ENCODE measurements around the gene RIPPLY3.

Gene RIPPLY3

GRCh38 chr21:36966066-36966820 lies 40.3 kb upstream of the RIPPLY3 start, which contains the start of gene HLCS (continued):
- TF ChIP-seq CTCF (tag by site-specific recombination; IDR thresholded peaks at IDR 0.05) = peak; percentile 75
- TF ChIP-seq SP3 (tag by site-specific recombination; IDR thresholded peaks at IDR 0.05) = peak; percentile 29; the same call in 1 of the 2 replicates
- TF ChIP-seq ZNF596 (tag by site-specific recombination; IDR thresholded peaks at IDR 0.05) = no peak
- TF ChIP-seq ZNF140 (tag by site-specific recombination; IDR thresholded peaks at IDR 0.05) = no peak
- TF ChIP-seq, protein P1, sequence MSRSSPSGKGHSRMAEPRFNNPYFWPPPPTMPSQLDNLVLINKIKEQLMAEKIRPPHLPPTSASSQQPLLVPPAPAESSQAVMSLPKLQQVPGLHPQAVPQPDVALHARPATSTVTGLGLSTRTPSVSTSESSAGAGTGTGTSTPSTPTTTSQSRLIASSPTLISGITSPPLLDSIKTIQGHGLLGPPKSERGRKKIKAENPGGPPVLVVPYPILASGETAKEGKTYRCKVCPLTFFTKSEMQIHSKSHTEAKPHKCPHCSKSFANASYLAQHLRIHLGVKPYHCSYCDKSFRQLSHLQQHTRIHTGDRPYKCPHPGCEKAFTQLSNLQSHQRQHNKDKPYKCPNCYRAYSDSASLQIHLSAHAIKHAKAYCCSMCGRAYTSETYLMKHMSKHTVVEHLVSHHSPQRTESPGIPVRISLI (tag by site-specific recombination; IDR thresholded peaks at IDR 0.05) = no peak
- 0 out of 2 replicates have a peak, but pooled peaks have one; percentile 52 for TF ChIP-seq ZNF660 (tag by site-specific recombination; IDR thresholded peaks at IDR 0.05)
- no peak for TF ChIP-seq ZBTB7A (tag by site-specific recombination; IDR thresholded peaks at IDR 0.05; ENCODE audit: low read depth)
- peak; percentile 98 for TF ChIP-seq ZBTB20 (tag by site-specific recombination; IDR thresholded peaks at IDR 0.05)
- TF ChIP-seq REPIN1 (tag by site-specific recombination; IDR thresholded peaks at IDR 0.05; ENCODE audit: low read depth) = peak; percentile 77; the same call in 1 of the 2 replicates
- TF ChIP-seq ZEB2 (tag by site-specific recombination; IDR thresholded peaks at IDR 0.05) = peak; percentile 24
- TF ChIP-seq, protein P2, sequence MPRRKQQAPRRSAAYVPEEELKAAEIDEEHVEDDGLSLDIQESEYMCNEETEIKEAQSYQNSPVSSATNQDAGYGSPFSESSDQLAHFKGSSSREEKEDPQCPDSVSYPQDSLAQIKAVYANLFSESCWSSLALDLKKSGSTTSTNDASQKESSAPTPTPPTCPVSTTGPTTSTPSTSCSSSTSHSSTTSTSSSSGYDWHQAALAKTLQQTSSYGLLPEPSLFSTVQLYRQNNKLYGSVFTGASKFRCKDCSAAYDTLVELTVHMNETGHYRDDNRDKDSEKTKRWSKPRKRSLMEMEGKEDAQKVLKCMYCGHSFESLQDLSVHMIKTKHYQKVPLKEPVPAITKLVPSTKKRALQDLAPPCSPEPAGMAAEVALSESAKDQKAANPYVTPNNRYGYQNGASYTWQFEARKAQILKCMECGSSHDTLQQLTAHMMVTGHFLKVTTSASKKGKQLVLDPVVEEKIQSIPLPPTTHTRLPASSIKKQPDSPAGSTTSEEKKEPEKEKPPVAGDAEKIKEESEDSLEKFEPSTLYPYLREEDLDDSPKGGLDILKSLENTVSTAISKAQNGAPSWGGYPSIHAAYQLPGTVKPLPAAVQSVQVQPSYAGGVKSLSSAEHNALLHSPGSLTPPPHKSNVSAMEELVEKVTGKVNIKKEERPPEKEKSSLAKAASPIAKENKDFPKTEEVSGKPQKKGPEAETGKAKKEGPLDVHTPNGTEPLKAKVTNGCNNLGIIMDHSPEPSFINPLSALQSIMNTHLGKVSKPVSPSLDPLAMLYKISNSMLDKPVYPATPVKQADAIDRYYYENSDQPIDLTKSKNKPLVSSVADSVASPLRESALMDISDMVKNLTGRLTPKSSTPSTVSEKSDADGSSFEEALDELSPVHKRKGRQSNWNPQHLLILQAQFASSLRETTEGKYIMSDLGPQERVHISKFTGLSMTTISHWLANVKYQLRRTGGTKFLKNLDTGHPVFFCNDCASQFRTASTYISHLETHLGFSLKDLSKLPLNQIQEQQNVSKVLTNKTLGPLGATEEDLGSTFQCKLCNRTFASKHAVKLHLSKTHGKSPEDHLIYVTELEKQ (tag by site-specific recombination; IDR thresholded peaks at IDR 0.05; ENCODE audit: borderline replicate concordance) = 0 out of 2 replicates have a peak, but pooled peaks have one; percentile 14
- TF ChIP-seq ZNF701 (tag by site-specific recombination; IDR thresholded peaks at IDR 0.05) = no peak
- peak; percentile 87 for TF ChIP-seq GLIS2 (tag by site-specific recombination; IDR thresholded peaks at IDR 0.05)
- TF ChIP-seq, protein P3, sequence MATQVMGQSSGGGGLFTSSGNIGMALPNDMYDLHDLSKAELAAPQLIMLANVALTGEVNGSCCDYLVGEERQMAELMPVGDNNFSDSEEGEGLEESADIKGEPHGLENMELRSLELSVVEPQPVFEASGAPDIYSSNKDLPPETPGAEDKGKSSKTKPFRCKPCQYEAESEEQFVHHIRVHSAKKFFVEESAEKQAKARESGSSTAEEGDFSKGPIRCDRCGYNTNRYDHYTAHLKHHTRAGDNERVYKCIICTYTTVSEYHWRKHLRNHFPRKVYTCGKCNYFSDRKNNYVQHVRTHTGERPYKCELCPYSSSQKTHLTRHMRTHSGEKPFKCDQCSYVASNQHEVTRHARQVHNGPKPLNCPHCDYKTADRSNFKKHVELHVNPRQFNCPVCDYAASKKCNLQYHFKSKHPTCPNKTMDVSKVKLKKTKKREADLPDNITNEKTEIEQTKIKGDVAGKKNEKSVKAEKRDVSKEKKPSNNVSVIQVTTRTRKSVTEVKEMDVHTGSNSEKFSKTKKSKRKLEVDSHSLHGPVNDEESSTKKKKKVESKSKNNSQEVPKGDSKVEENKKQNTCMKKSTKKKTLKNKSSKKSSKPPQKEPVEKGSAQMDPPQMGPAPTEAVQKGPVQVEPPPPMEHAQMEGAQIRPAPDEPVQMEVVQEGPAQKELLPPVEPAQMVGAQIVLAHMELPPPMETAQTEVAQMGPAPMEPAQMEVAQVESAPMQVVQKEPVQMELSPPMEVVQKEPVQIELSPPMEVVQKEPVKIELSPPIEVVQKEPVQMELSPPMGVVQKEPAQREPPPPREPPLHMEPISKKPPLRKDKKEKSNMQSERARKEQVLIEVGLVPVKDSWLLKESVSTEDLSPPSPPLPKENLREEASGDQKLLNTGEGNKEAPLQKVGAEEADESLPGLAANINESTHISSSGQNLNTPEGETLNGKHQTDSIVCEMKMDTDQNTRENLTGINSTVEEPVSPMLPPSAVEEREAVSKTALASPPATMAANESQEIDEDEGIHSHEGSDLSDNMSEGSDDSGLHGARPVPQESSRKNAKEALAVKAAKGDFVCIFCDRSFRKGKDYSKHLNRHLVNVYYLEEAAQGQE (tag by site-specific recombination; IDR thresholded peaks at IDR 0.05) = no peak
- TF ChIP-seq HOXC10 (CRISPR knock-in tag; IDR thresholded peaks at IDR 0.05) = 0 out of 2 replicates have a peak, but pooled peaks have one; percentile 84
- peak; percentile 70 for TF ChIP-seq ZNF423 (tag by site-specific recombination; IDR thresholded peaks at IDR 0.05)
- TF ChIP-seq ZNF18 (tag by site-specific recombination; IDR thresholded peaks at IDR 0.05) = no peak
- peak; percentile 87 for TF ChIP-seq PATZ1 (tag by site-specific recombination; IDR thresholded peaks at IDR 0.05)
- peak; percentile 25 for TF ChIP-seq KLF9 (tag by site-specific recombination; IDR thresholded peaks at IDR 0.05; ENCODE audit: low read depth)
- no peak for TF ChIP-seq ZBTB1 (tag by site-specific recombination; IDR thresholded peaks at IDR 0.05)
- 0 out of 2 replicates have a peak, but pooled peaks have one; percentile 16 for TF ChIP-seq ZNF10 (tag by site-specific recombination; IDR thresholded peaks at IDR 0.05)
- 0 out of 2 replicates have a peak, but pooled peaks have one; percentile 8 for TF ChIP-seq ZNF121 (tag by site-specific recombination; IDR thresholded peaks at IDR 0.05)

Data from HEK293 (cell line).